GM21619 (cell line): ENCODE data around the gene VAMP7.
"Not testable (repeated sequence)": the region's sequence is repeated elsewhere in the genome, so short reads cannot be mapped to it uniquely, and the experiment has no call there.

Source experiments
- ATAC-seq: cut with Tn5 transposase; IDR thresholded peaks from one replicate; pipeline ENCODE4 v1.9.1; 2021; ENCODE audit not compliant: unreplicated experiment

The VAMP7 gene

GRCh38 chrX:155900765-155901164 is 19.6 kb downstream of the VAMP7 start:
- no peak for ATAC-seq

- ATAC-seq = not testable (repeated sequence)
Observed at GRCh38 chrX:155907661-155908060, 26.5 kb downstream of the VAMP7 start.

- no peak for ATAC-seq
Observed at GRCh38 chrX:155923200-155923599, 42.1 kb downstream of the VAMP7 start.

- ATAC-seq = not testable (repeated sequence)
Observed at GRCh38 chrX:155930852-155931618, 49.9 kb downstream of the VAMP7 start.

GRCh38 chrX:155938132-155938531 is 57.0 kb downstream of the VAMP7 start:
- no peak for ATAC-seq

GRCh38 chrX:155949098-155949497 is 68.0 kb downstream of the VAMP7 start:
- ATAC-seq = no peak

GRCh38 chrX:155951237-155951789 is 70.2 kb downstream of the VAMP7 start:
- ATAC-seq = no peak

- no peak for ATAC-seq
Observed at GRCh38 chrX:155953055-155953454, 71.9 kb downstream of the VAMP7 start.

GRCh38 chrX:155954793-155955192 is 73.6 kb downstream of the VAMP7 start:
- no peak for ATAC-seq

GRCh38 chrX:155956099-155956498 is 75.0 kb downstream of the VAMP7 start:
- ATAC-seq = no peak

- no peak for ATAC-seq
Observed at GRCh38 chrX:155956649-155957048, 75.5 kb downstream of the VAMP7 start.

- ATAC-seq = no peak
Observed at GRCh38 chrX:155957843-155958242, 76.7 kb downstream of the VAMP7 start.

GRCh38 chrX:155959018-155959587 is 78.0 kb downstream of the VAMP7 start:
- ATAC-seq = no peak

GRCh38 chrX:155962906-155963305 is 81.8 kb downstream of the VAMP7 start:
- ATAC-seq = no peak

- no peak for ATAC-seq
Observed at GRCh38 chrX:155966876-155967275, 85.7 kb downstream of the VAMP7 start.

- no peak for ATAC-seq
Observed at GRCh38 chrX:155967653-155968325, 86.6 kb downstream of the VAMP7 start.

GRCh38 chrX:155968326-155968661 is 87.1 kb downstream of the VAMP7 start:
- ATAC-seq = no peak

GRCh38 chrX:155968791-155969190 is 87.6 kb downstream of the VAMP7 start:
- no peak for ATAC-seq

GRCh38 chrX:155971658-155972057 is 90.5 kb downstream of the VAMP7 start:
- not testable (repeated sequence) for ATAC-seq

GRCh38 chrX:155972241-155972640 is 91.1 kb downstream of the VAMP7 start:
- ATAC-seq = not testable (repeated sequence)

- no peak for ATAC-seq
Observed at GRCh38 chrX:155983326-155983725, 102.2 kb downstream of the VAMP7 start.

GRCh38 chrX:155985208-155985607 is 104.1 kb downstream of the VAMP7 start:
- ATAC-seq = no peak
